ENCODE measurements around the gene HAVCR1.
A peak's percentile ranks its signal among the peaks of the same experiment; 100 is the strongest.
"Not testable (repeated sequence)": the region's sequence is repeated elsewhere in the genome, so short reads cannot be mapped to it uniquely, and the experiment has no call there.

Gene HAVCR1

DNA sequence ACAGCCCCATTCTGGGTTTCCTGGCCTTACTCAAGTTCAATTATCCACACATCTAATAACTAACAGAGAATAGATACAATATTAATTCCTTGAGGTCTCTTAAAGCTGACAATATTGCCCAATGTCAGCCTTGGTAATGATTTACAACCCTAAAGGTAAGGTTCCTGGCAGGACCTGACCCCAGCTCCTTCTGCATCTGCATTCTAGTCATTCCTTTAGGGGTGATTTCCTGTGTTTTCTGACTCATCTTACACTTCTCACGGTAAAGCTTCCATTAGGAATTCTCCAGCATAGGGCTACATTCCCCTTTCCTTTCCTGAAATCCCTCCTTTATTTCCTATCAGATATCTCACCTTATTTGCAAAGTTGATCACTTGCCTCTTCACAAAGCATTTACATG lies 9.3 kb downstream of the HAVCR1 start:
- no peak for DNase-seq (ENCODE audit: low read depth)

DNA sequence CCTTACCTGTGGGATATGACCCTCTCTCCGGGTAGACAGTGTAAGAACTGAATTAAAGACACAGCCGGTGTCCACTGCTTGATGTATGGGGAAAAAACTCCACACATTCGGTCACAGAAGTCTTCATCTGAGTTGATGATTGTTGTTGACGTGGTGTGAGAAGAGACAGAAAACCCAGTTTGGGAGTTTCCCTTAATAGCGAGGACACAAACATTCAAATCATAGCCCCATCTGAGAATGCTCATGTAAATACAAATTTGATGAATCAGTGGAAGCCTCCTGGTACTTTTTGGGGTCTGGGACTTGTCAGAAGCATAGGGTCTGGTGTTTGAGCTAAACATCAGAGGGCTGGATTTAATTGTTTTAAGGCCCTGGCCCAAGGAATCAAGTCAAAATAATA lies 11.0 kb downstream of the HAVCR1 start:
- no peak for DNase-seq (ENCODE audit: low read depth)

DNA sequence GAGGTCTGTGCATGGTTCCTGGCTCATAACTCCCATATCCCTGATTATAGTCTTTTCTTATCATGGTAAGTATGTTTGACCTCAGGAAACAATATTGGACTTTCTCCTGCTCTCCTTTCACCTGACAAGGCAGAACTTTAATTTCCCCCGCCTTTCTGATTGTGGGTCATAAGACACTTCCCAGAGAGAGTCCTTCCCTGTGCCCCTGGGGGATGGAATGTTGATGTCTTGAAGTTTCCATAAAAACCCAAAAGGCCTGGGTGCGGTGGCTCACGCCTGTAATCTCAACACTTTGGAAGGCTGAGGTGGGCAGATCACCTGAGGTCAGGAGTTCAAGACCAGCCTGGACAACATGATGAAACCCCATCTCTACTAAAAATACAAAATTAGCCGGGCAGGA lies 11.9 kb downstream of the HAVCR1 start:
- DNase-seq (ENCODE audit: low read depth), result not testable (repeated sequence)

DNA sequence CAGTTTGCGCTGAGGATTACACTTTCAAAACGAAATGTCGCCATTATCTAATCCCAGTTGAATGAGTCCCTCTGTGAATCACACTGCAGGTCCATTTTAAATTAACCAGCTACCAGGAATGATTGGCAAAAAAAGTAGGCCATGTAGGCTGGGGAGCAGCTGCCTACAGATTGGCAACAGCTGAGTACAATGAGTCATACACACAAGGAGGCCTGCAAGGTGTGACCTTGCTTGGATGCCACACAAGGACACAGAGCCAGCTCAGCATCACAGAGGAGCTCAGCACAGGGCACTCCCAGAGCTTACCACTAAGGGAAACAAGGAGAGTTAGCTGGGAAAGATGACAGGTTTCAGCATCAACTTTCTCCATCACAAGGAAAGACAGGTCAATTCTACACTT lies 12.9 kb downstream of the HAVCR1 start:
- DNase-seq (ENCODE audit: low read depth), result no peak

GRCh38 chr5:157045601-157046000 lies 13.3 kb downstream of the HAVCR1 start:
- no peak for DNase-seq (ENCODE audit: low read depth)

DNA sequence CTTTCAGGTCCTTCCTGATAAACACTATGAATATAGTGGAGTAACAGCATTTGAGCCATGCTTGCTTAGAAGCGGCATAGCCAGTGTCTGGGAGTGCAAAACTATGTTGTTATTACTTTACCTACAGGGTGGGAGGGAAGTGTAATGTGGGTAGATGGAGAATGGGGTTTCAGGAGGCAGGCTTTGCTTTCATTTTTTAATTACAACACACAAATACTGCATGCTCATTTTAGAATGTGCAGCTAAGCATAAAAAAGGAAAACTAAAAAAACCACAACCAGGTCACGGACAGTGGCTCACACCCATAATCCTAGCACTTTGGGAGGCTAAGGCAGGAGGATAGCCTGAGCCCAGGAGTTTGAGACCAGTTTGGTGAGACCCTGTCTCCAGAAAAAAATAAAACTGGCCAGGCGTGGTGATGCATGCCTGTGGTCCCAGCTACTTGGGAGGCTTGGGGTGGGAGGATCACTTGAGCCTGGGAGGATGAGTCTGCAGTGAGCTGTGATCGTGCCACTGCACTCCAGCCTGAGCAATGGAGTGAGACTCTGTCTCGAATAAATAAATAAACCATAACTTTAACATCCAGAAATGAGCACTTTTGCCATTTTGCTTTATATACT lies 20.2 kb downstream of the HAVCR1 start:
- DNase-seq (ENCODE audit: low read depth), result no peak

- DNase-seq (ENCODE audit: low read depth), result not testable (repeated sequence)
These were observed 24.5 kb downstream of the HAVCR1 start for GRCh38 chr5:157034106-157035072.

- DNase-seq (ENCODE audit: low read depth), result no peak
These were observed 25.8 kb downstream of the HAVCR1 start for GRCh38 chr5:157033071-157033583.

- DNase-seq (ENCODE audit: low read depth), result no peak
These were observed 28.2 kb downstream of the HAVCR1 start for GRCh38 chr5:157030692-157031091.

- DNase-seq (ENCODE audit: low read depth), result no peak
These were observed 29.5 kb downstream of the HAVCR1 start for GRCh38 chr5:157029457-157029856.

GRCh38 chr5:157027663-157028062 lies 31.3 kb downstream of the HAVCR1 start:
- not testable (repeated sequence) for DNase-seq (ENCODE audit: low read depth)

- DNase-seq (ENCODE audit: low read depth), result no peak
These were observed 32.0 kb downstream of the HAVCR1 start for GRCh38 chr5:157026789-157027424.

DNA sequence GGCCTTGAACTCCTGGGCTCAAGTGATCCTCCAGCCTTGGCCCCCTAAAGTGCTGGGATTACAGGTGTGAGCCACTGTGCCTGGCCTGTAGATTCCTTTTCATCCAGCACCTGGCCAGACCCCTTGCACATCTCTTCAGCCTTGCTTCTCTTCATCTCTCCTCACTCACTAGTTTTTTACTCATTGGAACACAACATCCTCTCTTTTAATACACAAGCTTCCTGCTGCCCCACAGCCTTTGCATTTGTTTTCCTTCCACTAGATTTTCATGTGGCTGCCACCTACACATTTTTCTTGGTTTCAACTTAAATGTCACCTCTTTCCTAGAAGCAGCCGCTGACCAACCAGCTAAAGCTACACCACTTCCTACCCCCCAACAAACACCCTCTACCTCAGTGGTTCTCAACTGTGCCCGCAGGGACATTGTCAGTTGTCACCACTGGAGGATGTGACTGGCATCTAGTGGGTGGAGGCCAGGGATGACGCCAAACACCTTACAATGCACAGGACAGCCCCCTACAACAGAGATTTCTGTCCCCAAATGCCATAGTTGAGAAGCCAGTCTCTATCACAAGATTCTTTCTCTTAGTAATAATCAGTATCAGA lies 33.7 kb downstream of the HAVCR1 start:
- peak; percentile 25 for DNase-seq (ENCODE audit: low read depth)

DNA sequence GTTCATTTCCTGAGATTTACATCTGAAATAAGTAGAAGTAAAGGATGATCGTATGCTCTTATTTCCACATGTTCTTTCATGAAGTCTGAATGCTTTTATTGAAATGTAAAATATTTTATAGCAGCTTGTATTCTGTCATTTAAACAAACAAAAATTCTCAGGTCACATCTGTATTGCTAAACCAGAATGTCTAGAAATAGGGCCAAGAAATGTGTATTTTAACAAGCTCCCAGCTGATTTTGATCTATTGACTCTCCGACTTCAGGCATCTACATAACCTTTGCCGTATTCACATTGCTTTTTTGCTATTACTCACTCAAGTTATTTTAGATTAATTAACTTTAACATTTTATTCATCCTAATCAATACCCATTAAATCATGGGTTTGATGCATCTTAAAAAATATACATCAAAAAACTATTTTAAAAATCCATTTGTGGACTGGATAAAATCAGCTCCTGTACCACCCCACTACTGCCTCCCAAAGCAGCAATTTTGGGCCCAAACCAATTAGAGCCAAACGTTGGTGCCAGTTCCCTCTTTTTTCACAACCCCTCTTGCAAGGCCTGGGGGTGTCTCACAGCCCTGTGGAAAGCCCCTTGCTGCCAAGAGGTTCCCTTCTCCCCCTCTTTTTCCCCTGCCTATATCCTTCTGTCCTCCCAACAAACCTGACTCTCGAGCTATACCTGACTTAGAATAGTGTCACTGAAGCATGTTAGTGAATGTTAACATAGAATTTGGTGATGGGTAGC lies 34.5 kb downstream of the HAVCR1 start:
- DNase-seq (ENCODE audit: low read depth), result no peak

- no peak for DNase-seq (ENCODE audit: low read depth)
These were observed 36.9 kb downstream of the HAVCR1 start for GRCh38 chr5:157022024-157022423.

DNA sequence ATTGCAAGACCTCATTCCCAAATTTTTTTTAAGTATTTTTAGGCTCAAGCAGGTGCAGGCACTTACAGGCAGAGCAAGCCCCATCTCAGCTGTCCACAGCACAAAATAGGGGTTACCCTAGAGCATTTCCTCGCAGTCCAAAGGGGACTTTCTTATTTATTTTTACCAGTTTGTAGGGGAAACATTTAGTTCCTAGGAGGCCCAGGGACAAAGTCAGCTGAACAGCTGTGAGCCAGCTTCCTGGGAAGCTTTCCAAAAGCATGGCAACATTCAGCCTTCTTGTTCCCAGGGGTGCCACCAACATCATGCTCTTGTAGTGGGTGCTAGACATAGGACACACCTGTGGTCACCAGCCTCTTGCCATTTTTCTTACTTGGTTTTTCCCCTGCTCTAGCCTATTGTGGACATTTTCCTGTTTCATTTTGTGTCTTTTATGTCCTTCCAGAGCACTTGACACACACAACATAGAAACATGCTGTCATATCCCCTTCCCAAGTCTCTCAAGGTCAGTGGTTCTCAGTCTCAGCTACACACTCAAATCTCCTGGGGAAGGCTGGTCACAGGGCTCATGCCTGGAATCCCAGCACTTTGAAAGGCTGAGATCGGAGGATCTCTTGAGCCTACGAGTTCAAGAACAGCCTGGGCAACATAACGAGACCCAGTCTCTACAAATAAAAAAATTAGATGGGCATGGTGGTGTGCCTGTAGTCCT lies 38.2 kb downstream of the HAVCR1 start:
- no peak for DNase-seq (ENCODE audit: low read depth)

GRCh38 chr5:157020002-157020401 lies 38.9 kb downstream of the HAVCR1 start:
- no peak for DNase-seq (ENCODE audit: low read depth)

GRCh38 chr5:157014143-157014542 lies 44.8 kb downstream of the HAVCR1 start:
- DNase-seq (ENCODE audit: low read depth), result not testable (repeated sequence)

DNA sequence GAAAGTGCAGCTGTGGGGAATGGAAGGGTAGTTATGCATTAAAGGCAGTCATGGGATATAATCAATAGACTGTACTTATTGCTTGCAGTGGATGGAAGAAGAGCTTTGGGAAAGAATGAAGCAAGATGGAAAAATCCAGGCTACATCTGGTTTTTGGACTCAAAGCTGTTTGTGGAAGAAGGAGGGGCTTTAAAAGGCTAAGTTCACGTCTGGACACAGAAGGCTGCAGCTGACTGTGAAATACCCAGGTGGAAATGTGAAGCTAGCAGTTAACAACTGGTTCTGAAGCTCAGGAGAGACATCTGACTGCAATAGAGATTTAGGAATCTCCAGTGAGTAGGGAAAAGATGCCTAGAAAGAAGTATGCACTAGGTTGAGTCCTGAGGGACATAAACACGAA lies 52.7 kb downstream of the HAVCR1 start:
- DNase-seq (ENCODE audit: low read depth), result no peak

DNA sequence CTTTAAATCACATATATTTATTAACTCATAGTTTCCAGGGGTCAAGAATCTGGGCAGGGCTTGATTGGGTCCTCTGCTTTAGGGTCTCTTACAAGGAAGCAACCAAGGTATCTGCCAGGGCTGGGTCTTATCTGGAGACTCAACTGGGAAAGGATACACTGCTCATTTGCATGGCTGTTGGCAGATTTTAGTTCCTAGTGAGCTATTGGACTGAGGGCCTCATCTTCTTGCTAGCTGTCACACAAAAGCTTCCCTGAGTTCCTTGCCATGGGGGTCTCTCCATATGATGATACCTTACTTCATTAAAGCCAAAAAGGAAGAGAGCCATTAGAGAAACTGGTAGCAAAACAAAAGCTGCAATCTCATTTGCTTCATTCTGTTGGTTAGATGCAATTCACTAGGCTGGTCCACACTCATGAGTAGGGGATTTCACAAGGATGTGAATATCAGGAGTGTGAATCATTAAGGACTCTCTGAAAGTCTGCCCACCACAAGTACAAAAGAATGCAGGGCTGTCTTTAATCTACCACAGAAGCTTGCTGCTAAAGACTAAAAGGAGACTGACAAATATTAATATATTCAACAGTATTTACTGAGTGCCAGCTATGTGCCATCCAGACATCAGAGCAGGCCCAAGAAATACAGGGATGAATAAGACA lies 53.9 kb downstream of the HAVCR1 start:
- DNase-seq (ENCODE audit: low read depth), result no peak

Measured in stimulated activated CD8-positive, alpha-beta memory T cell treated with anti-CD3 and anti-CD28 coated beads, Interleukin-12 subunit alpha, Interleukin-12 subunit beta, amount 100 ng/mL, for 1 hour (primary cell).